GM21423 (cell line): ENCODE results near the gene TAX1BP3.

ENCODE experiments used
- ATAC-seq: cut with Tn5 transposase; IDR thresholded peaks from one replicate; pipeline ENCODE4 v1.9.1; 2021; ENCODE audit warnings: mild to moderate bottlenecking, moderate library complexity; ENCODE audit not compliant: unreplicated experiment

Gene TAX1BP3

DNA sequence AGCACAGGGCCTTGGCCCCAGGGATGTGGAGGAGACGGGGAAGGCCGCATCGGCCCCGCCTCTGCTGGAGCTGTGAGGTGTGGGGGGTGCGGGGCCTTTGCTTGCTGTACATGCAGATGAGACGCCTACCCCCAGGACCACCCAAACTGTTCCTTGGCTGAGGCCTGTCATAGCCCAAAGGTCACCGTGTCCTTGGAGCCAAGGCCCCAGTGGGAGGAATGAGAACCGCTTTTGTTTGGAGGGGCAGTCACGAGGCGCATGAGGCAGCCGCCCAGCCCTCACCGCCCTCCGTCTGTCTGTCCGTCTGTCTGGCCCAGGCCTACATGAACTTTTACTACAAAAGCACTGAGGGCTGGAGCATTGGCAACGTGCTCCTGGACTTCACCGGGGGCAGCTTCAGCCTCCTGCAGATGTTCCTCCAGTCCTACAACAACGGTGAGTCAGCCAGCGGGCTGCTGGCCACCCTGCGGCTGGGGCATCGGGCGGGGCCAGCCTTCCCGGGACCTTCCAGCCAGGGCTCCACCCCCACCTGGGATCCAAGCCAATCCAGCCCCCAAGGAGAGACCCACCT lies 8.8 kb downstream of the TAX1BP3 start:
- no peak for ATAC-seq

DNA sequence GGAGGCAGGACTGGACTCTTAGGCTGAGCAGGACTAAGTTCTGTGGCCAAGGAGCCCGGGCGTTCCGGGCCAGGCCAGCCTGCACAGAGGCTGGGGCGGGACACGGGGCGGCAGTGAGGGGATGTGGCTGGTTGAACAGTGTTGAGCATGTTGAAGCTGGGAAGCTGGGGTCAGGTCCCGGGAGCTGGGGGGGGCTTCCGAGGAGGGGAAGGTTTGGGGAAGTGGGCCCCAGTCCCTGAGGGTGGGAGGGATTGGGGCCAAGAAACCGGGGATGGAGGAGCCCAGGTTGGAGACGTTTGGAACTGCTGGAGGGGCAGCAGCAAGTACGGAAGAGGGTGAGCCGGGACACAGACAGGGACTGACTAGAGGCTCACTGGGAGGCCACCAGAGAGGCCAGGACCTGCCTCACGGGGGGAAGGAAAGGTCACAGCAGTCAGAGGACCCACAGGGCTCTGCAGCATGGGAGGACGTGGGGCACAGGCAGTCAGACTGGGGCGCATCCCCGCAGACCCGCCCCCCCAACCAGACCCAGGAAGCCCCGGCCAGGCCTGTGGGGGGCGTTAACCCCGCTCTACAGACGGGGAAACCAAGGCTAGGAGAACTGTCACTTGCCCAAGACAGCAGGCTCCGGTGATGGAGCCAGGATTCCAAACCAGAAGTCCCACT lies 9.5 kb downstream of the TAX1BP3 start:
- no peak for ATAC-seq

DNA sequence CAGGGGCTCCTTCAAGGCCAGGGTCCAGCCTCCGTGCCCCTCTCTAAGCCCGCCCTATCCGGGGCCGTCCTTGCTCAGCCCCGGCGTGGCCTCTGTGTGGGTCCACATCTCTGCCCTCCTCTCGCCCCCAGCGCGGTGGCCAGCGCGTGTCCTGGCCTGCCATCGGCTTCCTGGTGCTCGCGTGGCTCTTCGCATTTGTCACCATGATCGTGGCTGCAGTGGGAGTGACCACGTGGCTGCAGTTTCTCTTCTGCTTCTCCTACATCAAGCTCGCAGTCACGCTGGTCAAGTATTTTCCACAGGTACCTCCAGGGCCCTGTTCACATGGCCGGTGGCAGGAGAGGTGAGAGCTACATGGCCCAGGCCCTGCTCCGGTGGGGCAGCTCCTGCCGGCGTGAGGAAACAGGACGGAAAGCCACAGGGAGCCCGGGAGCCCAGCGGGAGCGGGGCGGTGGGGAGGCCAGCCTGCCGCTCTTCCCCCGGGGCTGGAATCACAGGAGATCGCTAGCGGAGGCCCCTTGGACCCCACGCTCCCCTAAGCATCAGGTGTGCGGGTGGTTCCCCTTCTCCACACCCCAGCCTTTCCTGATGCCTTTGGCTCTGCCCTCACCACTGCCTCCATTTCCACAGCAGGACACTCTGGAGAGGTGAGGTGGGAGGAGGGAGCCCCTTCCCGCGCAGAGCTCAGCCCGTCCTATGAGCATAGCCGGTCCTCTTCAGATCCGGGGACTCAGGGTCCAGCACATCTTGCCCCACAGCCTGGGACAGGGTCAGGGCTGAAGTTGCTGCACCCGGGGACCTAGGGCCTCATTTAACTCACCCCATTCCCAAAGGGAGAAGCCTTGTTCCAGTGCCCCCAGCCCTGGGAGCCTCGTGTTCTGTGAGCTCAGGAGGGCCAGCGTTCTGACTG lies 10.2 kb downstream of the TAX1BP3 start:
- ATAC-seq, result no peak

DNA sequence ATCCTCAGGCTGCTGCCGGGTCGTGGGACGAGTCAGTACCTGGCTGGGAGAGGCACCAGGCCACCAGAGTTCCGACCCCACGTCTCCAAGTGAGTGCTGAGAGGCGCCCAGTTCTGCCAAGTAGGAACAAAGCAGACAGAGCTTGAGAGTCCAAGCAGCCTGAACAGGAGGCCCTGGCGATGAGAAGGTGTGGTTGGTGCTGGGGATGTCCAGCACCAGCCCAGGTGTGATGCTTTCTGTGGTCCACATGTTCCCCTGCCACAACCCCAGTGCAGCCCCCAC lies 10.8 kb downstream of the TAX1BP3 start:
- no peak for ATAC-seq

DNA sequence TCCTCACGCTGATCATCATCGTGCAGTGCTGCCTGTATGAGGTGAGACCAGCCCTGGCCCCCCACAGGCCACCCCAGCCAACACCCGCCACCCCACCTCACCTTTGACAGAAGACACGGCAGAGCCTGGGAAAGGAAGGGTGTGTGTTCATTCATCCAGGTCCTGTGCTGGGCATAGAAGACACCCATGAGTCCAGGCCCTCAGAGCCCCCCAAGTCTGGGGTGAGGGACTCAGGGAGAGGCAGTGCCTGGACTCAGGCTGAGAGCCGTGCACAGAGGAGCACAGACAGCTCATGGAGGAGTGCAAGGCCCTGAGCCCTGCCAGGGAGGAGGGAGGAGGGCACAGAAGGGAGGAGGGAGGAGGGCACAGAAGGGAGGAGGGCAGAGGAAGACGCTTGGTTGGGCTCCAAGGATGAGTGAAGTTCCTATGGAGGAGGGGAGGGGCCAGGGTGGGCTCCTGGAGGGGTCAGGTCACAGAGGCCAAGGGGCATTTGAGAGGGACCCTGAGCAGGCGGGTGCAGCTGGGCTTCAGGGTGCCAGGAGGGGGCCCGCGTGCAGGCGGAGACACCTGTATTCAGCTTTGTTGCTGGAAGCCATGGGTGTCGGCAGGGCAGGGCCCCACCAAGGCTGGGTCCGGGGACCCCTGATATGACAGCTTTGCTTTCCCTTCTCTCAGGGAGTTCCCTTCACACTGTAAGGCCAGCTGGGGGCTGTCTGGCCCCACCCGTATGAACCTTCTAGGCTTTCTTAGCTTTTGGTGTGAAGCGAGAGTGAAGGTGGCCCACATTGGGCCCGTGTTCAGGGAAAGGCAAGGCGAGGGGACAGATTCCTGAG lies 11.4 kb downstream of the TAX1BP3 start:
- no peak for ATAC-seq

DNA sequence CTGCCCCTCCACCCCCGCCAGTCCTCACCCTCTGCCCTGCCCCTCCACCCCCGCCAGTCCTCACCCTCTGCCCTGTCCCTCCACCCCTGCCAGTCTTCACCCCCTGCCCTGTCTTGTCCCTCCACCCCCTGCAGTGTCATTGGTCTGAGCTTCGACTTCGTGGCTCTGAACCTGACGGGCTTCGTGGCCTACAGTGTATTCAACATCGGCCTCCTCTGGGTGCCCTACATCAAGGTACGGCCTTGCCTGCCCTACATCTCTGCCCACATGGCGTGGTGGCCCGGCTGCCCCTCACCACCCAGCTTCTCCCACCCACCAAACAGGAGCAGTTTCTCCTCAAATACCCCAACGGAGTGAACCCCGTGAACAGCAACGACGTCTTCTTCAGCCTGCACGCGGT lies 12.0 kb downstream of the TAX1BP3 start:
- no peak for ATAC-seq

DNA sequence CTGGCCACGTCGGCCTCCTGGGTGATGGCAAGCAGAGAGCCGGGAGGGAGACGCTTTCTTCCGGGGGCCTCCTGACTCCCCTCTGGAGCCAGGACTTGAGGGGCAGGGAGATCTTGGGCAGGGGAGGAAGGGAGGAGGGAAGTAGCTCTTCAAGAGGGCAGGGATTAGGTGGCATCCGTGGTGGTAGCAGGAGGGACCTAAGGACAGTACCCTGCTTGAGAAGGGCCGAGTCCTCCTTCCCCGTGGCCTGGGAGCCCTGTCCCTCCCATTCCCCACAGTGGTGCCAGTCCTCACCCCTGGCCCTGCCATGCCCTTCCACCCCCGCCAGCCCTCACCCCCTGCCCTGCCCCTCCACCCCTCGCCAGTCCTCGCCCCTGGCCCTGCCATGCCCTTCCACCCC lies 12.6 kb downstream of the TAX1BP3 start:
- ATAC-seq, result no peak

DNA sequence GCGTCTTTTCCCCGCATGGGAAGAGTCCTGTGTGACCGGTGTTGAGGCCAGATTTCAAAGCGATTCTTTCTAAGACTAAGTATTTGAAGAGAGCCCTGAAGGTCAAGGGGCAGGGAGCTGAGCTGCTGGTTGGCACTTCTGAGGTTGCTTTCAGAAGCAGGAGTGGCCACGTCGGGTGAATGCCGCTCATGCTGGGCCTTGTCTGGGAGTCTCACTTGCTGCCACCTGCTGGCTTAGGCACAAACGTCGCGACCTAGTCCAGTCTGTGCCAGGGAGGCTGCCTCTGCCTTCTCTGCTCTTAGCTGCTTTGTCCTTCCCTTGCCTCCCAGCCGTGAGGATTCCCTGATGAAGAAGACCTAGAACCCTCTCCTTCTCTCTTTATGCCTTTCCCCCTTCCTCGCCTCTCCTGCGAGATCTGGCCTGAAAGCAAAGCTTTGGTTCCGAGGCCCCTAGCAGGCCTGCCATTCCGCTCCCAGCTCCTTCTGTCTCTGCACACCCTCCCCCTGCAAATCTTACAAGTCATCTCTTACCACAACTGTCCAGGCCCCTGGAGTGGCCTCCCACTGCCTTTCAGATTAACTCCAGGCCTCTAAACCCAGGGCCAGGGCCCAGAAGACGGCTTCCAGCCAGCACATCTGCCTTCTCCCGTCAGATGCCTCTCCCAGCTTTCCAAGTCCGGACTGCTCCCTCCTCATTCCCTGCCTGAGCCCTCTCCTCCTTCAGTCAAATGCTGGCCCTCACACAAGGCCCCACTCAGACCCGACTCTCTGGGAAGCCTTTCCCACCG lies 20.4 kb downstream of the TAX1BP3 start:
- ATAC-seq, result no peak

DNA sequence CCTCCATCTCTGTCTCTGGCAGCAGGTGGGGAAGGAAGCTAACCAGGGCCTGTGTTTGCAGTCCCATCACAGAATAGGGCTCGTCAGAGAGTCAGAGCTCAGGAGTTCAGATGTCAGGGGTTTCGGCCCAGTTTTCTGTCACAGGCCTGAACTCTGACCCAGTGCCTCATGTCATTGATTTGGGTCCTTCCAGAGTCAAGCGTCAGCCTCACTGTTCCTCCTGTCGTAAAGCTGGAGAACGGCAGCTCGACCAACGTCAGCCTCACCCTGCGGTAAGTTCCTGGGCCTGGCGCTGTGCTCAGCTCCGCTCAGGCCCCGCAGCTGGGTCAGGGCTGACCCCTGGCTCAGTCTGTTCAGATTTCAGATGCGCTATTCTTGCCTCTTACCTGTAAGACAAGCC lies 21.1 kb downstream of the TAX1BP3 start:
- ATAC-seq, result no peak

DNA sequence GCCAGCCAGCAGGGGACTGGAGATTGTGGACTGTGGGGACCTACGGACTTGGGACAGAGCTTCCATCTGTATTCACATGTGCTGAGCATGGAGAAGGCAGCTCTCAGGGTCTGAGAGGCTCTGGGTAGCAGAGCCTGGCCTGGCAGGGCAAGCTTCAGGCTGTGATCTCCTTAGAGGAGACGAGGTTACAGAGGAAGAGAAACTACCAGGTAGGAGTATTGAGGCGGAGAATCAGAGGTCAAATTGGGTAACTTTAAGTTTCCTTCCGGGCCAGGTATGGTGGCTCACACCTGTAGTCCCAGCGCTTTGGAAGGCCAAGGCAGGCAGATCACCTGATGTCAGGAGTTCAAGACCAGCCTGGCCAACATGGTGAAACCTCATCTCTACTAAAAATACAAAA lies 23.1 kb downstream of the TAX1BP3 start:
- ATAC-seq, result no peak

DNA sequence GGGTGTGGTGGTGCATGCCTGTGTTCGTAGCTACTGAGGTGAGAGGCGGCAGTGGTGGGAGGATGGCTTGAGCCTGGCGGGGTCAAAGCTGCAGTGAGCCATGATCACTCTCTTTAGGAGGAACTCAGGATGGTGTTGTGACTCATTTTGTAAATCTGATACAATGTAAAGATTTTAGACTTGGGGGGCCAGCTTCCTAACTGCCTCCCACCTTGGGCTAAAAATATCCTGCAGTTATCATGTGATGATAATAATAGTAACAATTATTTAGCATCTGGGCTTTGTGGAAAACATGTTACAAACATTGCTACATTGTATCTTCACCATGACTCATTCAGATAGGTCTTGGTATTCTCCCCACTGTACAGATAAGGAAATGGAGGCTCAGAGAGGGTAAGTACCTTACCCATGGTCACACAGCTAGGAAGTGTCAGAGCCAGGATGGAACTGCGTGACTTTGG lies 24.5 kb downstream of the TAX1BP3 start:
- no peak for ATAC-seq

DNA sequence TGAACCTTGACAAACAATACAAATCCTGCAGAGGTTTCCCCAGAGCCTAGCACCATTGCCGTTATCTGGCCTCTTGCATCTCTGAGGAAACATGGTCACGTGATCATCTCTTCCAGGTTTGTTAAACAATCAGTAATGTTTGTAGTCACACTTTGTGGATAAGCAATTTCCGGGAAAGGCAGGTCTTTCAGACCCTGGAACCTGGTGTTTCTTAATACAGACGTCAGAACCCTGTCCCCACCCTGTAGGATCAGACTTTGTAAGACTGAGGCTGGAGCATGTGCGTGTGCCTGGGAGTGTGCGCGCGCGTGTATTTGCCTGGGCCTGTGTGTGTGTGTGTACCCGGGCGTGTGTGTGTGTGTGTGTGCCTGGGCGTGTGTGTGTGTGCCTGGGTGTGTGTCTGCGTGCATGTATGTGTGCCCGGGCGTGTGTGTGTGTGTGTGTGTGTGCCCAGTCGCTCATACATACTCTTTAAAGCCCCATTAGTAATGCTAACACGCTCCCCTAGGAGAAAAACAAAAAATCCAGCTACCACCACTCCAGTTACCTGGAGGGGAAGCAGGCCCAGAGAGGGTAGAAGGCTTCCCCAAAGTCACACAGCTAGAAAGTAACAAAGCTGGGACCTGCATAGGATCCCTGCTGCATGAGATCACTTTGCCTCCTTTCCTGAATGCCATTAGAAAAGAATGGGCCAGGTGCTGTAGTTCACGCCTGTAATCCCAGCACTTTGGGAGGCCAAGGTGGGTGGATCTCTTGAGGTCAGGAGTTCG lies 26.5 kb downstream of the TAX1BP3 start:
- ATAC-seq, result no peak

DNA sequence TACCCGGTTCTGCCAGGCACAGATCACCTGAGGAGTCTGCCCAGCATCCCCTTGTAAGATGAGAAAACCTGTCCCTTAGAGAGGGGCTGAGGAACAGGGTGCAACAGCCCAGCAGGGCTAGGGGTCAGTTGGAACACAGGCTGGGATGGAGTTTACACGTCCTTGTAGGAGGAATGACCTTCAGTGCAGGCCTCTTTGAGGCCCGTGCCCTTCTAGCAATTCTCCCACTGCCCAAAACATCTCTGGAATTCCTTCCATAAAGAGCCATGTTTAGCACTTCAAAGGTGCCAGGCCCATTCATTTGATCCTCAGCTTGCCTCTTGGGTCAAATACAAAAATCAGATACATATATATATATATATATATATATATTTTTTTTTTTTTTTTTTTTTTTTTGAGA lies 27.4 kb downstream of the TAX1BP3 start:
- no peak for ATAC-seq

DNA sequence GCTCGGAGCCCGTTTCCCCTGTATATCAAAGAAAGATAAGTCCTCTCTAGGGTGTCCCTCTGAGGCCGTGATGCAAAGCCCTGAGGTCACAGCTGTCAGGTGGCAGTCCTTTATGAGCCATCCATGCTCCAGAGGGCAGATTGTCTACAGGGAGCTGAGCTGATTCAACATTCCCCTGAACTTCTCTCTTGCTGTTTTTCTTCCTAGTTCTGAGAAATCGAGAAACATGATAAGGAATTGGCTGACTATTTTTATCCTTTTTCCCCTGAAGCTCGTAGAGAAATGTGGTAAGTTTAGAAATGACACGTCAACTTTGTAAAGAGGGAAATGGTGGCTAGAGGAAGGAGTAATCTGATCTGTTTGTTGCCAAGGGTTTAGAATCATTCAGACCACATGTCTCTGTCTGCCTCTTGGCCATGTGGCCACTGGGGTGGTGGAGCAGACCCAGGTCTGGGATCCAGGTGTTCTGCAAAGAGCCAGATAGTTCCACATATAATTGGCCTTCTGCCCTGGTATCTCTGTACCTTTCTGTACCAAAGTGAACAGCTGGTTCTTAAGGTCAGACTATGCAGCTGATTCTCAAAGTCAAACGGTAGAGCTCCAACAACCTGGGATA lies 28.3 kb downstream of the TAX1BP3 start:
- ATAC-seq, result no peak

DNA sequence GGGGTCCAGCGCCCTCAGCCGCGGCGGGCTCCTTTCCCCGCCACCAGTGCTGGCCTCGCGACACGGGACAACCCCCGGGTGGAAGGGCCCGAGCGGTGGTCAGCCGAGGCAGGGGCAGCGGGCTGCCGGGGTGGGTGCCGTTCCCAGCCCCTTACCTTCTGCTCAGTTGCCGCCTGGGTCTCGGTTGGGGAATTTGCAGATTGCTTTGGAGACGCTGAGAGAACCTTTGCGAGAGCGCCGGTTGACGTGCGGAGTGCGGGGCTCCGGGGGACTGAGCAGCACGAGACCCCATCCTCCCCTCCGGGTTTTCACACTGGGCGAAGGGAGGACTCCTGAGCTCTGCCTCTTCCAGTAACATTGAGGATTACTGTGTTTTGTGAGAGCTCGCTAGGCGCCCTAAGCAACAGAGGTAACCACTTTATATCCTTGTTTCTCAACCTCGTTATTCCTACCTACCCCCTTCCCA lies 31.4 kb downstream of the TAX1BP3 start:
- ATAC-seq, result peak; percentile 4

DNA sequence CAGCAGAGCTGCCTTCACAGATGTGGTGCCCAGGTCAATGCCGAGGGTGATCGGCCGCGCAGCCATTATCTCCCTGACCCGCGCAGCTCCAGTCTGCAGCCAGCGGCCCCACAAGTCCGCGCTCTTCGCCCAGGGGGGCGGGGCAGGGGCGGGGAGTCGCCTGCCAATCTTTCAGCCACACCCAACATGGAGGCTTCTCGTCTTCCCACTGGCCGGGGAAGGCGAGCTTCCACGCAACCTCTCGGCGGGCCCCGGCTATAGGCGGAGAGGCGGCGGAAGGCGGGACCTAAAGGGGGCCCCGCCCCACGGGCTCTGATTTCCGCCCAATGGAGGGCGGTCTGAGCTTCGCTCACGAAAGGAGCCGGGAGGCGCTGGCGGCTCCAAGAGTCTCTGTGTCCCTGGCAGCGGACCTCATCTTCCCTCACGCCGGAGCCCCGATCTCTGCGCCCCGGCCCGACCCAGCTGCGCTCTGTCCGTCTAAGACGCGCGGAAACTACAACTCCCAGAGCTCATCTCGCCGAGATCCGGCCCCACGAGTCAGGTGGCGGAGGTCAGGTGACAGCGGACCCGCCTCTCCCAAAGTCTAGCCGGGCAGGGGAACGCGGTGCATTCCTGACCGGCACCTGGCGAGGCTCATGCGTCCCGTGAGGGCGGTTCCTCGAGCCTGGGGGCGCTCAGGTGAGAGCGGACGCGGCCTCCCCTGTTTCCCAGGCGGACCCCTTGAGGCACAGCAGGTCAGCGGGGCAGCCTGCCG lies 32.0 kb downstream of the TAX1BP3 start, which contains the start of the genes CTNS and SHPK:
Gene CTNS (plus strand): TSS at position 607 of the 754 bp plus-strand sequence. CDS start 3,447 bp downstream, outside the sequence.
Gene SHPK (minus strand): TSS at position 97 of the 754 bp plus-strand sequence. CDS start 31 bp downstream, at position 66.
- ATAC-seq, result peak; percentile 91

DNA sequence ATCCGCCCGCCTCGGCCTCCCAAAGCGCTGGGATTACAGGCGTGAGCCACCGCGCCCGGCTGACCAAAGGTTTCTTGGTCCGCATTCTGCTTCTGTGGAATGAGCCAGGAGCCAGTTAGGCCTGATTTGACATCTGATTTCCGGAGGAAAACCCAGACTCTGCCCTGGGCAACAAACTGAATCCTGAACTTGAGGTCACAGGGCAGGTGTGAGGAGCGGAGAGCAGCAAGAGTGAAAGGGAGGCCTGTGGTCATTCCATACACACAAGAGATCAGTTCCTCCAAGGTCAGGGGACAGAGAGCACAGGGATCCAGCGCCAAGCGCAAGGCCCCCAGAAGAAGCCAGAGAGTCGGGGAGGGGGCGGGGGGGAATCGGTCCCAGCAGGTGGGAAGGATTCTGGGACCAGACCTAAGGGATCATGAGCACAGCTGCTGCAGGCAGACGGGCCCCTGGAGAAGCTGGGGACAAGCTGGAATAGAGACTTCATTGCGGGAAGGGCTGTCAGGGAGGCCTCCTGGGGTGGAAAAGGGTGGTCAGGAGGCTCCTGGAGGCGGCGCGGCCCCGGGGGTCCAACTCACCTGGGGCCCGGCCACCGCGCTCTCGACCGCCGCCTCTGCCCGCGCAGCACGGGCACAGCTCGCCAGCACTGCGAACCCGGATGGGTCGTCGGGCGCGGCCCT lies 32.8 kb downstream of the TAX1BP3 start:
- no peak for ATAC-seq

DNA sequence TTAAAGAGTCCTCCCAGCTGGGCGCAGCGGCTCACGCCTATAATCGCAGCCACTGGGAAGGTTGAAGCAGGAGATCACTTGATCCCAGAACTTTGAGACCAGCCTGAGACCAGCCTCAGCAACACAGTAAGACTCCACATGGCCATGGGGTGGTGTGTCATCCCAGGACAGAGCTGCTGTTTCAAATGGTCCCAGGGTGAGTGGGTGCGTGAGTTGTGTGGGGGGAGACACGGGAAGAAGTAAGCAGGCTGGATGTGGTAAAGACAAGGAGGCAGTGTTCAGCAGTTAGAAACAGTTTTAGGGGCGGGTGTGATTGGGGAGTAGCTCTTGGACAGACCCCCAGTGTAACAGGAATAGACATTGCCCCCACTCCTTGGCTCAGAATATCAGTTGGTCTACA lies 36.1 kb downstream of the TAX1BP3 start:
- no peak for ATAC-seq
